ENCODE results near the gene PKIG. TPM values are rescaled to one million over a fixed set of nuclear protein-coding genes. Genes with fewer than 3 reads are reported as not detected.

The PKIG gene
- polyA plus RNA-seq, 1 donor (not counting 4 experiments of a cell fraction or from before 2014, with no cell fraction given), result 6.6 TPM

- Histone ChIP-seq H3K9me1 (ENCODE audit: control insufficient read depth, extremely low read depth, insufficient read depth, low read length) (no peaks in the 10 kb centered on the region), H2AFZ (ENCODE audit: control insufficient read depth, low read length) (no peak overlapping the region), H3K4me1 (ENCODE audit: control insufficient read depth, extremely low read depth, insufficient read depth, low read length) (no peaks in the 10 kb centered on the region), H3K36me3 (ENCODE audit: control insufficient read depth in 2 of 2, extremely low read depth in 1 of 2, insufficient read depth in 2 of 2, low read length in 2 of 2) (no peaks in the 10 kb centered on the region), H3K27me3 (ENCODE audit: control insufficient read depth, extremely low read depth, insufficient read depth, low read length) (no peaks in the 10 kb centered on the region), H3K9ac (ENCODE audit: control insufficient read depth, extremely low read depth, insufficient read depth, low read length) (no peak overlapping the region), H3K4me2 (ENCODE audit: control insufficient read depth, extremely low read depth, insufficient read depth, low read depth, low read length) (no peak overlapping the region), H3K27ac (ENCODE audit: control insufficient read depth, insufficient read depth, low read length) (no peak overlapping the region), H3K79me2 (ENCODE audit: control insufficient read depth, insufficient read depth, low read length) (no peaks in the 10 kb centered on the region), H3K4me3 (ENCODE audit: control insufficient read depth in 2 of 3, extremely low read depth in 1 of 3, insufficient read depth in 2 of 3, low read depth in 1 of 3, low read length in 3 of 3) (no peak overlapping the region), H4K20me1 (ENCODE audit: control insufficient read depth, extremely low read depth, insufficient read depth, low read length) (no peaks in the 10 kb centered on the region), H3K9me3 (ENCODE audit: control insufficient read depth, low read depth, low read length) (no peaks in the 10 kb centered on the region)
- FAIRE-seq (no peak), DNase-seq (ENCODE audit: low read depth, low spot score) (no peak)
- TF ChIP-seq CTCF (optimal IDR thresholded peaks at IDR 0.05 in 1 of 3, IDR thresholded peaks at IDR 0.05 in 1 of 3, conservative IDR thresholded peaks at IDR 0.05 in 1 of 3; ENCODE audit: extremely low read depth in 1 of 3, insufficient read depth in 2 of 3, low read length in 3 of 3) (no peak), EZH2 (IDR thresholded peaks at IDR 0.05; ENCODE audit: low read length) (no peak)
- dilution Hi-C loops (cut with MboI; ENCODE audit: extremely low pct_ligation_motif_present, low sequenced_read_pairs), result no loop called here
Measured at GRCh38 chr20:44592366-44592765, 10.0 kb downstream of the PKIG start.

- H2AFZ ChIP-seq (ENCODE audit: control insufficient read depth, low read length), result no peak overlapping the region
- no peak overlapping the region for H3K9ac ChIP-seq (ENCODE audit: control insufficient read depth, extremely low read depth, insufficient read depth, low read length)
- no peaks in the 10 kb centered on the region for H3K9me3 ChIP-seq (ENCODE audit: control insufficient read depth, low read depth, low read length)
- H3K36me3 ChIP-seq (ENCODE audit: control insufficient read depth in 2 of 2, extremely low read depth in 1 of 2, insufficient read depth in 2 of 2, low read length in 2 of 2), result no peaks in the 10 kb centered on the region
- no peak overlapping the region for H3K27ac ChIP-seq (ENCODE audit: control insufficient read depth, insufficient read depth, low read length)
- H3K4me3 ChIP-seq (ENCODE audit: control insufficient read depth in 2 of 3, extremely low read depth in 1 of 3, insufficient read depth in 2 of 3, low read depth in 1 of 3, low read length in 3 of 3), result no peak overlapping the region
- H3K79me2 ChIP-seq (ENCODE audit: control insufficient read depth, insufficient read depth, low read length), result no peaks in the 10 kb centered on the region
- H3K4me2 ChIP-seq (ENCODE audit: control insufficient read depth, extremely low read depth, insufficient read depth, low read depth, low read length), result no peak overlapping the region
- no peaks in the 10 kb centered on the region for H3K27me3 ChIP-seq (ENCODE audit: control insufficient read depth, extremely low read depth, insufficient read depth, low read length)
- TF ChIP-seq CTCF (optimal IDR thresholded peaks at IDR 0.05 in 1 of 3, IDR thresholded peaks at IDR 0.05 in 1 of 3, conservative IDR thresholded peaks at IDR 0.05 in 1 of 3; ENCODE audit: extremely low read depth in 1 of 3, insufficient read depth in 2 of 3, low read length in 3 of 3) (no peak), EZH2 (IDR thresholded peaks at IDR 0.05; ENCODE audit: low read length) (no peak)
- FAIRE-seq (no peak), DNase-seq (ENCODE audit: low read depth, low spot score) (no peak)
- no peaks in the 10 kb centered on the region for H4K20me1 ChIP-seq (ENCODE audit: control insufficient read depth, extremely low read depth, insufficient read depth, low read length)
- H3K4me1 ChIP-seq (ENCODE audit: control insufficient read depth, extremely low read depth, insufficient read depth, low read length), result peaks cover 2% of the 10 kb centered on the region
- dilution Hi-C loops (cut with MboI; ENCODE audit: extremely low pct_ligation_motif_present, low sequenced_read_pairs), result no loop called here
- no peaks in the 10 kb centered on the region for H3K9me1 ChIP-seq (ENCODE audit: control insufficient read depth, extremely low read depth, insufficient read depth, low read length)
Measured at GRCh38 chr20:44593751-44594150, 11.4 kb downstream of the PKIG start.
